GM12873 (cell line): Measurements from ENCODE around the gene SDR9C7.
A peak's percentile ranks its signal among the peaks of the same experiment; 100 is the strongest.

Source experiments
- TF ChIP-seq, protein P1 (sequence below): IDR thresholded peaks from 2 replicates; pipeline ENCODE4 v1.5.1; 2012; ENCODE audit warnings: low read depth, mild to moderate bottlenecking, moderate library complexity, low read length, control low read depth; ENCODE audit not compliant: insufficient read depth; ENCODE audit errors: missing control alignments

The SDR9C7 gene

GRCh38 chr12:56948881-56949280 is 14.7 kb upstream of the SDR9C7 start:
- TF ChIP-seq, protein P1, sequence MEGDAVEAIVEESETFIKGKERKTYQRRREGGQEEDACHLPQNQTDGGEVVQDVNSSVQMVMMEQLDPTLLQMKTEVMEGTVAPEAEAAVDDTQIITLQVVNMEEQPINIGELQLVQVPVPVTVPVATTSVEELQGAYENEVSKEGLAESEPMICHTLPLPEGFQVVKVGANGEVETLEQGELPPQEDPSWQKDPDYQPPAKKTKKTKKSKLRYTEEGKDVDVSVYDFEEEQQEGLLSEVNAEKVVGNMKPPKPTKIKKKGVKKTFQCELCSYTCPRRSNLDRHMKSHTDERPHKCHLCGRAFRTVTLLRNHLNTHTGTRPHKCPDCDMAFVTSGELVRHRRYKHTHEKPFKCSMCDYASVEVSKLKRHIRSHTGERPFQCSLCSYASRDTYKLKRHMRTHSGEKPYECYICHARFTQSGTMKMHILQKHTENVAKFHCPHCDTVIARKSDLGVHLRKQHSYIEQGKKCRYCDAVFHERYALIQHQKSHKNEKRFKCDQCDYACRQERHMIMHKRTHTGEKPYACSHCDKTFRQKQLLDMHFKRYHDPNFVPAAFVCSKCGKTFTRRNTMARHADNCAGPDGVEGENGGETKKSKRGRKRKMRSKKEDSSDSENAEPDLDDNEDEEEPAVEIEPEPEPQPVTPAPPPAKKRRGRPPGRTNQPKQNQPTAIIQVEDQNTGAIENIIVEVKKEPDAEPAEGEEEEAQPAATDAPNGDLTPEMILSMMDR: no peak

GRCh38 chr12:56948457-56948777 is 14.2 kb upstream of the SDR9C7 start:
- TF ChIP-seq, protein P1: no peak

- TF ChIP-seq, protein P1: peak; percentile 8
Measured at GRCh38 chr12:56947633-56948456, 13.6 kb upstream of the SDR9C7 start.

GRCh38 chr12:56943878-56944277 is 9.7 kb upstream of the SDR9C7 start:
- TF ChIP-seq, protein P1: no peak

DNA sequence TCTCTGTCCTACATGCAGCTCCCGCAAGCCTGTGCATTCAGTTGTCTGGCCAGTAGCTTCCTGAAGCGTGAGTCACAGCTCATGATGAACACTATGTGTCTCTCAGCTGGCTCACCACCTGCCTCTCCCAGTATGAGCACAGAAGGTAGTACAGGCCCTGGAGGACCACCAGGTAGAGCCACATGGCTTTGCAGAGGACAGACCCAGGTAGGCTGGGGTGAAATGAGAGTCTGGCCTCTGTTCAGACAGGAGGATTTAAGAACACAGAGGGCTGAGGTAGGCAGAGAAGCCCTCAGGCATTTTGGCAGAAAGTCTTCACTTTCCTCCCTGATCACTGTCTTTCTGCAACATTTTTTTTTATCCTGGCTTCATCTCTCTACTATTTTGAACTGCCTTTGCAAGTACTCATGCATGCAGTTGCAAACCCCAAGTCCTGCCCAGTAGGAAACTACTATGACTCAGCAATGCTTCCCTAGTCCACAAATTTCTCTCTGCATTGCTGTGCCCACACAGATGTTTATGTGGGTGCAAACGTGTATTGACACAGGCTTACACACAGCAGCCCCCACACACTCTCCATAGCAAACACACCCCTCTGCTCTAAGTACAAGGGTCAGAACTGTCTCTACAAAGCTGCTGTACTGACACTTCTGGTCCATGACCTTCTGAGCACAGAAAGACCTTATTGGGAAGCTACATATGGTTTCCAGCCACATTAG is 7.2 kb upstream of the SDR9C7 start:
- TF ChIP-seq, protein P1: no peak

- TF ChIP-seq, protein P1: no peak
Measured at GRCh38 chr12:56935752-56936151, 1.5 kb upstream of the SDR9C7 start.

- TF ChIP-seq, protein P1: no peak
Measured at GRCh38 chr12:56935157-56935556, 949 bp upstream of the SDR9C7 start.
